HG03354 (cell line): ENCODE results near the gene IGF1R.
"Not testable (repeated sequence)": the region's sequence is repeated elsewhere in the genome, so short reads cannot be mapped to it uniquely, and the experiment has no call there.

Experiments
- ATAC-seq: cut with Tn5 transposase; IDR thresholded peaks from one replicate; pipeline ENCODE4 v1.9.1; 2021; ENCODE audit warnings: mild to moderate bottlenecking; ENCODE audit not compliant: unreplicated experiment, poor library complexity, severe bottlenecking

IGF1R gene

DNA sequence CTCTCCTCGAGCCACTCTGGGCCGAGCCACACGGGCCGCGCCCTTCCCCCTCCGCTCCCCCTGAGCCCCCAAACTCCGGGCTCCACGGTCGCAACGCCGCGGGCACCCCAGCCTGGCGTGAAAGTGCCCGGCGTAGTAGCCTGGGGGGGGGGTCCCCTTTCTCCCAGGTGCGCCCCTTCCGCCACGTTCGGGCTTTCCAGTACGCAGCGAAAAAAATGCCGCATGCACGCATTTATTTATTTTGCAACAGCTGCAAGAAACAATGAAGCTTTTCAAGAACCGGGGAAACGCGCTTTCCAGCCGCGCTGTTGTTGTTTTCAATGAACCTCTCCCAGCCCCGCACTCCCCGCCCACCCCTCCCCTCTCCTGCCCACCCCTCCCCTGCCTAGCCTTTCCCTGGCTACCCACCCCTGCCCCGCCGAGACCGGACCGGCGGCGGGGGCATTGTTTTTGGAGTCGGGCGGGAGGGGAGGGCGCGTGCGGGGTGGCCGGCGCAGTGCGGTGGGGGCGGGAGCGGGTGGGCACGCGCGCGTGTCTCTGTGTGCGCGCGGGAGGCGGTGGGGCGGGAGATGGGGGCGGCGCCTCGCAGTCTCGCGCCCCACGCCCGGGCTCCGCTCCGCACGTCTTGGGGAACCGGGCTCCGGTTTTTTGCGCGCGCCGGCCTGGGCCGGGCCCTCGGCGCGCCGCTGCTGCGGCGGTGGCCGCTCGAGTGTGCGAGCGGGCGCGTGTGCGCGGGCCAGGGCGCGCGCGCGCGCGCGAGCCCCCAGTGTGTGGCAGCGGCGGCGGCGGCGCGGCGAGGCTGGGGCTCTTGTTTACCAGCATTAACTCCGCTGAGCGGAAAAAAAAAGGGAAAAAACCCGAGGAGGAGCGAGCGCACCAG is at the start of gene IGF1R:
Gene IGF1R, plus strand, starts transcription at position 766 of the 880 bp plus-strand sequence. CDS start 1,043 bp downstream, outside the sequence.
- peak; percentile 68 for ATAC-seq

DNA sequence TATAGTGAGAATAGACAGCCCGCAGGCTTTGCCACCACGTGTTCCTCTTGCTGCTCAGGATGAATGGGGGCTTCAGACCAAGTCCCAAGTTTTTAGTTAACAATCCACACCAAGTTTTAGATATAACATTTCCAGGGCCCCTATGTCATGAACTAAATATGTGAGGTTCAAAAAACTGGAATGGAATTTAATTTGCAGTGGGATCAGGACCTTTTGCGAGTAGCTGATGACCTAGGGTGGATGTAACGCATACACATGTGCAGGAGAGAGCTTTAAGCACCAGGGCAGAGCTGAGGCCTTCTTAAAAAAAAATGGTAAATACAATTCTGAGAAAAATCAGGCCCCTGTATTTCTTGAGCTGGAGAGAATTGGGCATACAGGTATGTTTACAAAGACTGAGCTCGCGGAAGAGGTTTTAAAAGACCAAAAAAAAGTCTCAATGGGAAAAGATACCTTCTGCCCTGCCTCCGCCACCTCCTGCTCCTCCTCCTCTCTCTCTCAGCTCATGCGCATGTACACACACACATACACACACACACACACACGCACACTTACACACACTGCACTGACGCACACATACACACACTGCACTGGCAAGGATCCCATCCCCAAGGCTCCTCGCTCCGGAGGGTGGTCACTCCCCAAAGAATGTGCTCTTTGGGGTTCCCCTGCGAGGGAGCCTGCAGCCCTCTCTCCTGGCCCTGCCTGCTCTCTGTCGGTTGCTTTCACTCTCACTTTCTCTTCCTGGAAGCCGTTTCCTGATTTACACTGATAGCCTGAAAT is 48.2 kb upstream of the IGF1R start:
- peak; percentile 91 for ATAC-seq

DNA sequence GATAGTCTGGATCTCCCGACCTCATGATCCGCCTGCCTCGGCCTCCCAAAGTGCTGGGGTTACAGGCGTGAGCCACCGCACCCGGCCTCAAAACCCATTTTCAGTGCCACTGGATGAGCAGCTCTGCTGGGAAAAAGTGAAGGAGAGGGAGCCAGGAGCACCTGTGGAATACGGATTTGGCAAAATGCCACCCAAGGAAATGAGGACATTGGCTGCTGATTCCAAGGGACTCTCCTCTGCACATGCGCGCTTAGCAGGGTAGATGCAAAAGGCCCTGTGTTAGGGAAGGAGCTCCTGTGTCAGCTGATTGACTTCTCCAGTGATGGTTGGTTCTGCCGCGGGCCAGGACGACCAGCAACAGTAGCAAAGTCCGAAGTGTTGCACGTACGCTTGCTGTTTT is 43.4 kb upstream of the IGF1R start:
- ATAC-seq: no peak

DNA sequence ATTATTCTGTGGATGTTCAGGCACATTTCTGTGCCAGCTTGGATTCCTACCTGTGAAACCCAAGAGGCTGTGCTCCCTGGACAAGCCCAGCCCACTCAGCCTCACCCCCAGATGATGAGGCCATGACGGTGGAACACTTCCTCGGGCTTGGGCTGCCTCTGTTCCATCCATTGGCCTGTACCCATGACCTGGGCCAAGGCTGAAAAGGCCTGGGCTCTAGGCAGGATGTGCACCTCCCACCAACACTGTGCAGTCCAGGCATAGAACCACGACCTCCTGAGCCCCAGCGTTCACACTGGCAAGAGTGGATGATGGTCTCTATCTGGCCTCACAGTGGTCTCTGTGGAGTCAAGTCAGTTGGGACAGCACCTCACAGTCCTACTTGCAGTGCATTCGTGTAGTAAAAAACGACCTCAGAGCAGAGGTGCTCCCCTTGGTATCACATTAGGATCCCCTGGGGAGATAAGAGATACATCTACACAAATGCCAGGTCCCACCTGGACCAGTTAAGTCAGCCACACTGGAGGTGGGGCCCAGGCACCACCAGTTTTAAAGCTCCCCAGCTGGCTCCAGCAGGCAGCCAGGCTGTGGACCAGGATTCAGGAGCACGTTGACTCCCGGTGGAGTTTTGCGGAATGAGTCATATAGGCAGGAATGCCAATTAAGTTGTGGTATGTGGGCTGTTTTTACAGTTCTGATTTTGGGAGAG is 39.0 kb upstream of the IGF1R start:
- ATAC-seq: no peak

DNA sequence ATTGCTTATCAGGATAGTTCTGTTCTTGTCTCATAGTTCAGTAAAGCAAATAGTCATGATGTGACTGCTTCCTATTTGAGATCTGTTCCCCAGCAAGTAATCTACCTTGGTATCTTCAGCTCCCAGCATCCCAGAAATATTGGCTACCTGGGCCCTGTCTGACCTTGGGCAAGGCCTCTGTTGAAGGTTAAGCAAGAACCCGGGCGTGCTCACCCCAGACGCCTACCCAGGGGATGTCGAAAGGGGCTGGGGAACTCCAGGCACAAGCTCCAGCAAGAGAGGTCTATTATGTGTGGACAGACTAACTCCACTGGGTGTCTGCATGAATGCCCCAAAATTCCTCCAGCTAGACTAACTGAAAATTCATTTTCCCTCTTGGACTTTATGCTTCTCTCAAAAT is 37.3 kb upstream of the IGF1R start:
- no peak for ATAC-seq

DNA sequence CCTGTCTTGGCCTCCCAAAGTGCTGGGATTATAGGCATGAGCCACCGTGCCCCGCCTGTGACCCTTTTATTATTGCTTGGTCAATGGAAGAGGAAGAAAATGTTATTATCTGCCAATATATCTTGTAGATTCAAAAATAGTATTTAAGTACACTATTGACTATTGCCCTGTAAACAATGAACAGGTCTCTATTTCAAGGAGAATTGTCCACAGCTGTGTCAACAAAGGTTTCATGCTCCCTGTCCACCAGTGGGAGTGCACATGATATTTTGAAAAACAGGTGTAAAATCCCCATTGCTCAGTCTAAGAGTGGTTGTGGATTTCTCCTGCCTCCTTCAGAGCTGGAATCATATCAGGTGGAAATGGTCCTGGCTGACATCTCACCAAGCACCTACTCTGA is 36.5 kb upstream of the IGF1R start:
- no peak for ATAC-seq

DNA sequence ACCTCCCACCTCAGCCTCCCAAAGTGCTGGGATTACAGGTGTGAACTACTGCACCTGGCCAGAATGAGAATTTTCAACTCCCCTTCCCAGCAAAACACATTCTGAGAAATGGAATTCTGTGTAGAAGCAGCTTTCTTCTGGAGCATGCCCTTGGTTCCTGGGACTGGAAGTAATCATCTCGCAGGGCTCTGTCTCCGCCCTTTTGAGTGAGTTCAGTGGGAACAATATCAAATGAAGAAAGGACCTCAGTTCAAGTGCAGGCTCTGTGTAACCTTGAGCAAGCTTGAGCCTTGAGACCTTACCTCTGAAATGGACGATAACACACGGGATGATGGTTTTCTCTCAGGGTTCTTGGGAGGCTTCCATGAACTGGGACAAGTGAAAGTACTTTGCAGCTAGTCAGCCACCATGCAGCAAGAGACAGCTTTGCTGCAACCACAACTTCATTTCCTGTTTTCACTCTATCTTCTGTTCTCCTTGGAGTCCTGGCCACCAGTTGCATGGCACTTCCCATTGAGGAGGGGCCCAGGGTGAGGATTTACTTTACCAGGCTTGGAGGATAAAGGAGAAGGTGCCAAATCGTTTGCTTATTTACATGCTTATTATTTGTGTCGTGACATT is 35.7 kb upstream of the IGF1R start:
- no peak for ATAC-seq

DNA sequence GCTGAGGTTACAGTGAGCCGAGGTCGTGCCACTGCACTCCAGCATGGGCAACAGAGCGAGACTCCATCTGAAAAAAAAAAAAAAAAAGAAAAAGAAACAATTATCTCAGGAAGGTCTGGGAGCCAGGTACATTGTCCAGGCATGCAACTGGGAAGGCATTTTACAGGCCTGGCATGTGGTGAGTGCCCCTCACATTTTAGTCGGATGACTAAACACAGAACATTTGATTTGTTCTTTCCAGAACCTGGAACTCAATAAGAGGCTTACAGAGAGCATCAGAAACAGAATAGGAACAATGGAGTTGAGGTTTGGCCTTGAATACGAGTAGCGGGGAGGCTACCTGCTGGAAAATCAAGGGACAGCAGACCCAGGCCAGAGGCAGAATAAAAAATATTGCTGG is 33.7 kb upstream of the IGF1R start:
- no peak for ATAC-seq

DNA sequence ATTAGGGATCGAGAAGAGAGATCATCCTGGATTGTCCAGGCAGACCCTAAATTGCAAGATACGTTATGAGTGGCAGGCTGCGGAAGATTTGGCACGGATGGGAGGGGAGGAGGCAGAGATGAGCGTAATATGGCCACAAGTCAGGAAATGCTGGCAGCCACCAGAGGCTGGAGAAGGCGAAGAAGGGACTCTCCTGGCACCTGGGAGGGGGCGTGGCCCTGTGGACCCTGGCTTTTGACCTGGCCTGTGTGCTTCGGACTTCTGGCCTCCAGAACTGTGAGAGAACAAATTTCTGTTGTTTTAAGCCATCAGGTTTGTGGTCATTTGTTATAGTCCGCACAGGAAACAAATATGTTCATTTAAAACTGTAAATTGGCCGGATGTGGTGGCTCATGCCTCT is 31.9 kb upstream of the IGF1R start:
- no peak for ATAC-seq

DNA sequence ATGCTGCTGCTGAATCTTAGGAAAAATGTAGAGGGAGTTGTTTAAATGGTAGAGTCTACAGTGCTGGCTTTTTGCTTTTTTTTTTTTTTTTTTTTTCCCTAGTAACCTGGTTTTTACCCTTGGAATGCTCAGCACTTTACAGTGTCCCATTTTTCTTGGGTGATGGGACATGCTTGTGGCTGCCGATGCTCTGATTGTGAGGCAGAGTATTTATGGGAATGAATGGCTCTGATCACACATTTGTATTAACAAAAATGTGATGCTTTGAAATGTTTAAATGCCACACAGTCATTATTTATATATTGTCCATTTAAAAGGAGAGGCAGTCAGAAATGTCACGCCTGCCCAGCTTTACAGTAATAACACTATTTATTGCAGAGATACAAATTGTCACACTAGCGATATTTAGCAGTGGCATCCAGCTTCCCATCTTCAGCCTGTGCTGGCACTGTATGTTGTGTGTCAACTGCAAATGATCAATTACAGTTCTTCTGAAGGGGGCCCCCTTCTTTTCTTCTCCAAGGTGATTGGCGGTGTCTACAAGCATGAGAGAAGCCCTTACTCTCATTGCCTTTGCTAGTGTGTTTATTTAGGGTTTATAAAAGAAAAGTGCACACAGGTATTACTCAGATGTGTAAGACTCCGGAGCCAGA is 30.9 kb upstream of the IGF1R start:
- ATAC-seq: no peak

DNA sequence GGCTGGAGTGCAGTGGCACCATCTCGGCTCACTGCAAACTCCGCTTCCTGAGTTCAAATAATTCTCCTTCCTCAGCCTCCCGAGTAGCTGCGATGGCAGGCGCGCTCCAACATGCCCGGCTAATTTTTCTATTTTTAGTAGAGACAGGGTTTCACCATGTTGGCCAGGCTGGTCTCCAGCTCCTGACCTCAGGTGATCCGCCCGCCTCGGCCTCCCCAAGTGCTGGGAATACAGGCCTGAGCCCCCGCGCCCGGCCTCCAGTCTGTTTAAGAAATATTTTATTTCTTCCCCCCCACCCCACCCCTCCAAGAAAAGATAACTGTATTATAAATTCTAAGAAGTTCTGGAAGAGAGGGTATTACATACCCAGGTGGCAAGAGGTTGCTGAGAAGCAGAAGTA is 29.8 kb upstream of the IGF1R start:
- not testable (repeated sequence) for ATAC-seq

DNA sequence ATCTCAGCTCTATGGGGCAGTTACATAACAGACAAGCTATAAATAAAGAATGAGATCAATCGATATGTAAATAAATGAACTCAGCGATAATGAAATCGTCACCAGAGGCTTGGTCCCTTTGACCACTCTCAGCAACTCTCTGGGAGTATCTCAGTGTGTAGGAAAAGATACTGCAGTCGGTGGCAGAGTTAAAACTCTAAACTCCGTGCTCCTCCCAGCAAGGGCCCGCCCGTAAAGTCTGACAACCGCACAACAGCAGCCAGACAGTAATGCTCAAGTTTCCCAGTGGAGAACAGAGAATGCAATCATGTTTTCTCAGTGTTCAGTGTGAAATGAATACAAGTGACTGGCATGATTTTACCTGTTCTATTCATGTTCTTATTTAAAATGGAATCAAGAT is 28.3 kb upstream of the IGF1R start:
- ATAC-seq: no peak

DNA sequence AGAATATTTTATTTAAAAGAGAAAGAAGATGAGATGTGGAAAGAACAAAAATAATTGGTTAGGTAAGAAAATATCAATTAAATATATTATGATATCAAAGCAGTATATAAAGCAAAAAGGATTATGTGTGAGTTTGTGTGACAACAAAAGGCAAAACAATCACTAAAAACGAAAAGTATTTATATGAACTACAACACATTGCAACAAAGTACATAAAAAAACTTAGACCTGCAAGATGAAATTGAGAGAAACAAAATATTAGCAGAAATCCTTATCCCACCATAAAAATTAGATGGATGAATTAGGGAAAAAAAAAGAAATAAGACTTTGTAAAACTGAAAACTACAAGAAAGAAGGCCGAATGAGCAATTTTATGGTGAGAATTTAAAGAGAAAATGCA is 27.3 kb upstream of the IGF1R start:
- no peak for ATAC-seq

DNA sequence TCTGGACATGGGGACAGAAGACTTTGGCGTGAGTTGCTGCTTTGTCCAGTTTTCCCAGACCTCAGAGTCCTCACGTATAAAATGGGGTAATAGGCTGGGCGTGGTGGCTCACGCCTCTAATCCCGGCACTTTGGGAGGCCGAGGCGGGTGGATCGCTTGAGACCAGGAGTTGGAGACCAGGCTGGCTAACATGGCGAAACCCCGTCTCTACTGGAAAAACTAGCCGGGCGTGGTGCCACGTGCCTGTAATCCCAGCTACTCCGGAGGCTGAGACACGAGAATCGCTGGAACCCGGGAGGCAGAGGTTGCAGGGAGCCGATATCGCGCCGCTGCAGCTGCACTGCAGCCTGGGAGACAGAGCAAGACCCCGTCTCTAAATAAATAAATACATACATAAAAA is 22.7 kb upstream of the IGF1R start:
- ATAC-seq: no peak

DNA sequence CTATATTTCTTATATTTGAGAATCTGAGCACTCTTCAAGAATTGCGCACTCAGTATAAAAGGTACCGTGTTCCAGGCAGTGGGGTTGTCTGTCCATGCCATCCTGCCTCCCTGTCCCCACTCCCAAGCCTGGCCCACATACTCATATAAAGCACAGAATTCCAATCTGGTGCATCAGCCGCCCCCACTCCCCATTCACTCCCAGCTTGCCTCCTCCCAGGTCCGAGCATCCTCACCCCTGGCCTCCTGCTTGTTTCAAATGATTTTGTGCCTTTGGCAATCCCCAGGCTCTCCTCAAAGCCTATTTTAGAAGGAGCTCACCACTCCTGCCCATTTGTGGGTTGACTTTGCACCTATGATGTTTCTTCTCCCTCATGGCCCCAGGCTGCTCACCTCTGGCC is 22.2 kb upstream of the IGF1R start:
- no peak for ATAC-seq

DNA sequence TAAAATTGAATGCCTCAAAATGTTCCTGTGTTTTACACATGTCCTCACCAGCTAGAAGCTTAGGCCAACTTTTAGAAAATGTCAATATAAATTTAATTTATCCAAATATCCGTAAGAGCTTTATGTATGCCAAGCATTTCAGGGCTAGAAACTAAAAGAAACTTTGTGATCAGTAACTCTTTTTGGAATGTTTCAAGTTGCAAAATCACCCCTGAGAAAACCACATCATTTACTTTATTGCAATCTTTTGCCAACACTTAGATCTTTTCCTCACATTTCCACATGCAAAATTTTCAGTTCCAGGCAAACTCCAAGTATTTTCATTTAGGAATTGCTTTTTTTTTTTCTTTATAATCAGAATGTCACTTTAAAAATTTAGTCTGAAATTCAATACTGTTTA is 20.1 kb upstream of the IGF1R start:
- no peak for ATAC-seq

DNA sequence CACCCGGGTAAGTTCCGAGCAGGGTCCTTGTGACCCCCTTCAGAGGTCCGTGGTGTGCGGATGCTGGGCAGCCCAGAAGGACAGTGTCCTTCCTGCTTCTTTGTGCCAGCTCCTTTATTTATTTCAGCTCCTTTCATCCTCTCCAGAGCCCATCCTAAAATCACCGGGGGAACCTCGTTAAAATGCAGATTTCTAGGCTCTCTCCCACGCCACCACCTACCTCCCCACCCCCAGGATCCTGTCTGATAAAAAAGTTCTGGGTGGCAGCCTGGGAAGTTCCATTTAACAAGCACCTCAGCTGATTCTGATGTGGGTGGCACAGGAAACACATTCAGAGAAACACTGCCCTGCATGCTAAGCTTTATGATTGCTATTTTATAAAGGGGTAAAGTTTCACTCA is 12.5 kb upstream of the IGF1R start:
- ATAC-seq: no peak

DNA sequence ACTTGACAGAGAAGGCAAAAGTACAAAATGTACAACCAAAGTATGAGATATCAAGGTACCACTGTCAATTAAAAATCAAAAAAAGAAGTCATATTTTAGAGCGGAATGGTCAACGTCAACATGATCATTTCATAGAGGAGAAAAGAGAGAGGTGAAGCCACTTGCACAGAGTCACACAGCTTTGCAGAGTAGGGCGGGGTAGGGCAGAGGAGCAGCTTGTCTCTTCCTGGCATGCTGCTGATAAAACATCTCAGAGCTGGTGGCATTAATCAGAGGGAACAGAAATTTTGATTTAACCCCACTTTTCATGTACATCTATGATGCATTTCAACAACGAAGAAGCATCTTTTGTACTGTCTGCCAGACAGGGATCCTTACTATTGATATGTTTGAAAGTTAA is 5.2 kb upstream of the IGF1R start:
- ATAC-seq: no peak

DNA sequence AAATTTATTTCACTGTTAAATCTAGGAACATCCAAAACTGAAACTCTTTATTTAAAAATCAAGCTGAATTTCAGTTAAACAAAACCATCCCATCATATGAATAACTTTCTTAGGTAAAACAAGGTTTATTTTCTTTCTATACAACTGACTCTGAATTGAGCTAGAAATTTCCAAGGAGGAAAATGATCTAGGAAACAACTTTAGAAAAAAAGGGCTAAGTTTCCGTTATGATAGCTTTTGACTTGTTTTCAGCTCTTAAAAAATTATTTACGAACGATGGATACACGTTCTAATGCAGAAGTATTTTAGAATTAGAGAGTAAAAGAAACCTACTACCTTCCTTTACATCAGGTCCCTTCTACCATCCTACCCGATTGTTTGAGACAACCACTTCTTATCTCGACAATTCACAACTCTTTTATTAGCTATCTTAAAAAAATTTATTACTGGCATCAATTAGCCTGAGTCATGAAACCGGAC is 1.8 kb upstream of the IGF1R start:
- no peak for ATAC-seq
